Activated CD4-positive, alpha-beta T cell treated with anti-CD3 and anti-CD28 coated beads for 36 hours (primary cell): ENCODE measurements around the gene RNF157. TPM values are rescaled to one million over a fixed set of nuclear protein-coding genes. Genes with fewer than 3 reads are reported as not detected.
A peak's percentile ranks its signal among the peaks of the same experiment; 100 is the strongest.
"Not testable (repeated sequence)": the region's sequence is repeated elsewhere in the genome, so short reads cannot be mapped to it uniquely, and the experiment has no call there.

Experiments
- ATAC-seq: fragments of 200-7000 bp; cut with Tn5 transposase; one replicate; pipeline ENCODE4 v1.10.0; 2021; ENCODE audit warnings: mild to moderate bottlenecking, moderate library complexity
- CTCF ChIA-PET: fragments of 350-600 bp; sonication (Branson Sonifier 250); formaldehyde crosslinking; loops from one replicate; lab custom pipeline; 2021; ENCODE audit warnings: antibody characterized with exemption; lab: Charles Lee
- POLR2A ChIA-PET: fragments of 350-600 bp; sonication (Branson Sonifier 250); formaldehyde crosslinking; loops from one replicate; lab custom pipeline; 2021; ENCODE audit warnings: antibody characterized with exemption, inconsistent platforms; lab: Charles Lee
- DNase-seq: peaks from one replicate; pipeline ENCODE4 v3.0.0-alpha.2; 2020
- H3K27ac Mint-ChIP-seq: one replicate; pipeline ENCODE4 v1.8.0; 2021; ENCODE audit warnings: mixed read lengths
- H3K27me3 Mint-ChIP-seq: one replicate; pipeline ENCODE4 v1.8.0; 2021; ENCODE audit warnings: mixed read lengths
- H3K36me3 Mint-ChIP-seq: one replicate; pipeline ENCODE4 v1.8.0; 2021; ENCODE audit warnings: low read depth, mixed read lengths
- H3K4me1 Mint-ChIP-seq: one replicate; pipeline ENCODE4 v1.8.0; 2021; ENCODE audit warnings: mixed read lengths
- H3K4me3 Mint-ChIP-seq: one replicate; pipeline ENCODE4 v1.8.0; 2021; ENCODE audit warnings: mild to moderate bottlenecking, moderate library complexity, mixed read lengths
- H3K9me3 Mint-ChIP-seq: one replicate; pipeline ENCODE4 v1.8.0; 2021; ENCODE audit warnings: low read depth, mixed read lengths
- intact Hi-C, 2 experiments: fragments of 100-400 bp; cut with DNase I in 1 of 2; cut with micrococcal nuclease in 1 of 2; formaldehyde crosslinking; loops; one replicate each; pipeline versions ENCODE4 v1.14.2 to v1.15.1; 2022 to 2024; cut with DNase I, micrococcal nuclease
- total RNA-seq, 2 experiments: library from RNA; stranded (reverse); gene quantifications; one replicate each; pipeline ENCODE4 v1.2.3, GENCODE V29; 2021

The RNF157 gene
- total RNA-seq, 2 experiments from 2014 or later, result 24.0 to 39.4 TPM

- Mint-ChIP-seq H3K27ac (peak overlapping the region; percentile 85), H3K27me3 (no peaks in the 10 kb centered on the region), H3K4me3 (peak overlapping the region; percentile 54), H3K9me3 (no peaks in the 10 kb centered on the region), H3K4me1 (peaks cover 46% of the 10 kb centered on the region), H3K36me3 (peaks cover 37% of the 10 kb centered on the region)
- CTCF ChIA-PET, result interaction anchor here (0.7 to 3.4 kb wide), 15 partner anchors 8 to 83 kb away, joined by 3 to 21 read pairs (median 5); no protein-coding TSS in a partner anchor
- intact Hi-C loops, result loop anchor here (1.0 to 10.0 kb wide), 9 partner anchors 8 to 1190 kb away; partner anchors contain the start of genes JMJD6 (in 1 of the 2), METTL23 (in 1 of the 2), MFSD11 (in 1 of the 2) and RNF157 (in 1 of the 2)
- DNase-seq, result peak; percentile 45
- peak; percentile 0 for ATAC-seq
- POLR2A ChIA-PET, result interaction anchor here (0.5 to 5.1 kb wide), 22 partner anchors 8 to 486 kb away, joined by 3 to 29 read pairs (median 5); partner anchors contain the start of genes EXOC7 and SRP68
Measured at GRCh38 chr17:76264425-76264754, 24.1 kb upstream of the RNF157 start.

- Mint-ChIP-seq H3K27me3 (no peaks in the 10 kb centered on the region), H3K4me3 (peak overlapping the region; percentile 54), H3K4me1 (peaks cover 41% of the 10 kb centered on the region), H3K27ac (peak overlapping the region; percentile 85), H3K36me3 (peaks cover 32% of the 10 kb centered on the region), H3K9me3 (no peaks in the 10 kb centered on the region)
- POLR2A ChIA-PET, result interaction anchor here (0.7 to 2.8 kb wide), 12 partner anchors 9 to 192 kb away, joined by 3 to 28 read pairs (median 7); partner anchors contain the start of gene SRP68
- DNase-seq (no peak), ATAC-seq (no peak)
- intact Hi-C loops, result loop anchor here (1.0 to 10.0 kb wide), 9 partner anchors 8 to 1191 kb away; partner anchors contain the start of genes JMJD6 (in 1 of the 2), METTL23 (in 1 of the 2), MFSD11 (in 1 of the 2) and RNF157 (in 1 of the 2)
- CTCF ChIA-PET, result interaction anchor here (0.6 to 3.4 kb wide), 17 partner anchors 12 to 480 kb away, joined by 3 to 21 read pairs (median 5); no protein-coding TSS in a partner anchor
Measured at GRCh38 chr17:76263896-76264295, 23.6 kb upstream of the RNF157 start.

- Mint-ChIP-seq H3K9me3 (no peaks in the 10 kb centered on the region), H3K27me3 (no peaks in the 10 kb centered on the region), H3K27ac (peak overlapping the region; percentile 85), H3K36me3 (peaks cover 21% of the 10 kb centered on the region), H3K4me1 (peaks cover 35% of the 10 kb centered on the region), H3K4me3 (peak overlapping the region; percentile 53)
- no peak for ATAC-seq
- intact Hi-C loops, result loop anchor here (10.0 kb wide), 2 partner anchors 472 to 1192 kb away; partner anchors contain the start of genes MFSD11 (in 1 of the 2) and SRSF2 (in 1 of the 2)
- POLR2A ChIA-PET, result interaction anchor here (0.6 to 2.8 kb wide), 5 partner anchors 11 to 191 kb away, joined by 3 to 19 read pairs (median 5); partner anchors contain the start of gene SRP68
- CTCF ChIA-PET, result interaction anchor here (0.9 to 3.4 kb wide), 12 partner anchors 15 to 249 kb away, joined by 3 to 21 read pairs (median 4); no protein-coding TSS in a partner anchor
- peak; percentile 49 for DNase-seq
Measured at GRCh38 chr17:76262732-76263344, 22.5 kb upstream of the RNF157 start.

- intact Hi-C loops, result loop anchor here (10.0 kb wide), 2 partner anchors 473 to 1193 kb away; partner anchors contain the start of genes MFSD11 (in 1 of the 2) and SRSF2 (in 1 of the 2)
- DNase-seq, result peak; percentile 54
- H3K27me3 Mint-ChIP-seq, result no peaks in the 10 kb centered on the region
Measured at GRCh38 chr17:76261421-76262215, 21.3 kb upstream of the RNF157 start.

GRCh38 chr17:76260669-76261068 is 20.4 kb upstream of the RNF157 start:
- ChIA-PET CTCF (interaction anchor here (1.0 to 1.7 kb wide), 3 partner anchors 9 to 68 kb away, joined by 4 to 6 read pairs (median 4); no protein-coding TSS in a partner anchor), POLR2A (no interaction called here)
- intact Hi-C loops, result loop anchor here (10.0 kb wide), 2 partner anchors 474 to 1194 kb away; partner anchors contain the start of genes MFSD11 (in 1 of the 2) and SRSF2 (in 1 of the 2)
- Mint-ChIP-seq H3K27ac (peak overlapping the region; percentile 10), H3K36me3 (no peaks in the 10 kb centered on the region), H3K4me3 (no peak overlapping the region), H3K27me3 (no peaks in the 10 kb centered on the region), H3K4me1 (peaks cover 45% of the 10 kb centered on the region), H3K9me3 (no peaks in the 10 kb centered on the region)
- DNase-seq (no peak), ATAC-seq (no peak)

More at GRCh38 chr17:76261421-76262215, 21.3 kb upstream of the RNF157 start:
- no peak for ATAC-seq
- Mint-ChIP-seq H3K27ac (peak overlapping the region; percentile 85), H3K36me3 (peaks cover 9% of the 10 kb centered on the region), H3K9me3 (no peaks in the 10 kb centered on the region), H3K4me3 (peak overlapping the region; percentile 8), H3K4me1 (peaks cover 35% of the 10 kb centered on the region)
- ChIA-PET CTCF (interaction anchor here (0.6 to 1.7 kb wide), 9 partner anchors 10 to 1673 kb away, joined by 3 to 6 read pairs (median 4); no protein-coding TSS in a partner anchor), POLR2A (interaction anchor here (0.6 to 0.9 kb wide), 4 partner anchors 10 to 482 kb away, joined by 3 to 6 read pairs (median 3); no protein-coding TSS in a partner anchor)

- Mint-ChIP-seq H3K9me3 (no peaks in the 10 kb centered on the region), H3K27ac (no peak overlapping the region), H3K4me3 (no peak overlapping the region), H3K4me1 (peaks cover 49% of the 10 kb centered on the region), H3K36me3 (no peaks in the 10 kb centered on the region), H3K27me3 (no peaks in the 10 kb centered on the region)
- ATAC-seq, result no peak
- intact Hi-C loops, result loop anchor here (10.0 kb wide), 2 partner anchors 475 to 1195 kb away; partner anchors contain the start of genes MFSD11 (in 1 of the 2) and SRSF2 (in 1 of the 2)
- CTCF ChIA-PET, result interaction anchor here (1.0 to 1.7 kb wide), 2 partner anchors 8 to 68 kb away, joined by 4 to 6 read pairs; no protein-coding TSS in a partner anchor
- DNase-seq, result no peak
- POLR2A ChIA-PET, result no interaction called here
Measured at GRCh38 chr17:76260220-76260619, 19.9 kb upstream of the RNF157 start.

- intact Hi-C loops, result loop anchor here in 1 of 2 experiments (1.0 kb wide), 1 partner anchor 8 kb away; no protein-coding TSS in a partner anchor
- not testable (repeated sequence) for H3K36me3 Mint-ChIP-seq, H3K9me3 Mint-ChIP-seq, H3K27me3 Mint-ChIP-seq
- H3K4me3 Mint-ChIP-seq, result peak overlapping the region; percentile 54
- peaks cover 36% of the 10 kb centered on the region for H3K4me1 Mint-ChIP-seq
- DNase-seq (peak; percentile 61), ATAC-seq (peak; percentile 75)
- CTCF ChIA-PET, result interaction anchor here (0.6 to 1.3 kb wide), 8 partner anchors 9 to 76 kb away, joined by 3 to 5 read pairs (median 3); no protein-coding TSS in a partner anchor
- peak overlapping the region; percentile 81 for H3K27ac Mint-ChIP-seq
- POLR2A ChIA-PET, result interaction anchor here (0.7 to 3.1 kb wide), 10 partner anchors 8 to 77 kb away, joined by 3 to 36 read pairs (median 6); partner anchors contain the start of gene UBALD2
Measured at GRCh38 chr17:76256430-76257050, 16.2 kb upstream of the RNF157 start.

- Mint-ChIP-seq H3K36me3 (no peaks in the 10 kb centered on the region), H3K27ac (peak overlapping the region; percentile 81), H3K4me1 (peaks cover 39% of the 10 kb centered on the region), H3K27me3 (no peaks in the 10 kb centered on the region), H3K4me3 (no peak overlapping the region), H3K9me3 (no peaks in the 10 kb centered on the region)
- ATAC-seq (no peak), DNase-seq (no peak)
- POLR2A ChIA-PET, result interaction anchor here (0.7 to 3.1 kb wide), 9 partner anchors 9 to 76 kb away, joined by 3 to 36 read pairs (median 7); partner anchors contain the start of gene UBALD2
- intact Hi-C loops, result loop anchor here in 1 of 2 experiments (1.0 kb wide), 1 partner anchor 8 kb away; no protein-coding TSS in a partner anchor
- CTCF ChIA-PET, result interaction anchor here (0.6 to 1.3 kb wide), 7 partner anchors 8 to 75 kb away, joined by 3 to 5 read pairs (median 3); no protein-coding TSS in a partner anchor
Measured at GRCh38 chr17:76255801-76256429, 15.6 kb upstream of the RNF157 start.

- H3K36me3 Mint-ChIP-seq, result no peaks in the 10 kb centered on the region
- H3K9me3 Mint-ChIP-seq, result no peaks in the 10 kb centered on the region
- ATAC-seq, result no peak
- H3K4me1 Mint-ChIP-seq, result peaks cover 39% of the 10 kb centered on the region
- no peak for DNase-seq
- H3K27me3 Mint-ChIP-seq, result no peaks in the 10 kb centered on the region
- H3K4me3 Mint-ChIP-seq, result no peak overlapping the region
- no peak overlapping the region for H3K27ac Mint-ChIP-seq
- ChIA-PET CTCF (no interaction called here), POLR2A (interaction anchor here (0.7 to 3.1 kb wide), 3 partner anchors 13 to 48 kb away, joined by 3 to 36 read pairs (median 5); no protein-coding TSS in a partner anchor)
- intact Hi-C loops, result no loop called here
Measured at GRCh38 chr17:76254275-76254674, 14.0 kb upstream of the RNF157 start.
